ENCODE data around the gene RHOBTB3.

DNA sequence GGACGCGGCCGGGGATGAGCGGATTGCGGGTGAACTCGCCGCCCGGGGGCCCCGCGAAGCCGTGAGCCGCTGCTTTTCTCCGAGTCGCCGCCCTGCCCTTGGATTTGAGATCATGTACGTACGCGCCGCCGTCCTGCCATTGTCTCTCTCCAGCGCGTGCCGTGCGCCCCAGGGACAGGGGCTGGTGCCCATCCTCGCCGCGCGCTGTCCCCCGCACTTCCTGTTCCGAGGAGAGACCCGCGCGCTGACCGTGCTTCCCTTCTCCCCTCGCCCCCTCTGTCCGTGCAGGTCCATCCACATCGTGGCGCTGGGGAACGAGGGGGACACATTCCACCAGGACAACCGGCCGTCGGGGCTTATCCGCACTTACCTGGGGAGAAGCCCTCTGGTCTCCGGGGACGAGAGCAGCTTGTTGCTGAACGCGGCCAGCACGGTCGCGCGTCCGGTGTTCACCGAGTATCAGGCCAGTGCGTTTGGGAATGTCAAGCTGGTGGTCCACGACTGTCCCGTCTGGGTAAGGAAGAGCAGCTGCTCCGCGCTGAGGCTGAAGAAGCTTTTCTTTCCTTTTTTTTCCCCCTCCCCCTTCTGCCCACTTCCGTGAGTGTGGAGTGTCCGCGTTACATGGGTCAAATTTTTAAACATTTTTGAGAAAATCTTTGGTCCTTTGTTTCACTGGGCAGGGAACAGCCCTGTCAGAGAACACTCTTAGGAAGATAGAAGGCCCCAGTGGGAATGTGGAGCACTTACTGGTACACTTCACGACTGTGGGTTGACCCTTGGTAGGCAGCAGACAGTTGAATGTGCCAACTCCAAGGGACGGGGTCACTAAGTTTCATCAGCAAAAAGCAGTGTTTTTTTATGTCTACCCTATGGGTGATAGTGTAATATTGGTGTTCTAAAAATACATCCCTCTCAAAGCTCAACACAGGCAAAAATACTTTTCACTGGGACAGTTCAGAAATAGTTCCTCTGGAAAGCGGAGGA, 727 bp downstream of the RHOBTB3 start:
- TF ChIP-seq MAX (IDR thresholded peaks at IDR 0.05) (no peak), YY1 (IDR thresholded peaks at IDR 0.05) (no peak), JUND (IDR thresholded peaks at IDR 0.05) (no peak), FOXA2 (IDR thresholded peaks at IDR 0.05) (no peak), NR2F2 (IDR thresholded peaks at IDR 0.05) (peak; percentile 9), ZBTB33 (IDR thresholded peaks at IDR 0.05) (no peak), TAF1 (conservative IDR thresholded peaks at IDR 0.05) (no peak), GABPA (IDR thresholded peaks at IDR 0.05 in 1 of 2, conservative IDR thresholded peaks at IDR 0.05 in 1 of 2) (no peak), FOXA1 (IDR thresholded peaks at IDR 0.05) (no peak), RAD21 (IDR thresholded peaks at IDR 0.05) (peak; percentile 8)
- TF ChIP-seq, protein P1, sequence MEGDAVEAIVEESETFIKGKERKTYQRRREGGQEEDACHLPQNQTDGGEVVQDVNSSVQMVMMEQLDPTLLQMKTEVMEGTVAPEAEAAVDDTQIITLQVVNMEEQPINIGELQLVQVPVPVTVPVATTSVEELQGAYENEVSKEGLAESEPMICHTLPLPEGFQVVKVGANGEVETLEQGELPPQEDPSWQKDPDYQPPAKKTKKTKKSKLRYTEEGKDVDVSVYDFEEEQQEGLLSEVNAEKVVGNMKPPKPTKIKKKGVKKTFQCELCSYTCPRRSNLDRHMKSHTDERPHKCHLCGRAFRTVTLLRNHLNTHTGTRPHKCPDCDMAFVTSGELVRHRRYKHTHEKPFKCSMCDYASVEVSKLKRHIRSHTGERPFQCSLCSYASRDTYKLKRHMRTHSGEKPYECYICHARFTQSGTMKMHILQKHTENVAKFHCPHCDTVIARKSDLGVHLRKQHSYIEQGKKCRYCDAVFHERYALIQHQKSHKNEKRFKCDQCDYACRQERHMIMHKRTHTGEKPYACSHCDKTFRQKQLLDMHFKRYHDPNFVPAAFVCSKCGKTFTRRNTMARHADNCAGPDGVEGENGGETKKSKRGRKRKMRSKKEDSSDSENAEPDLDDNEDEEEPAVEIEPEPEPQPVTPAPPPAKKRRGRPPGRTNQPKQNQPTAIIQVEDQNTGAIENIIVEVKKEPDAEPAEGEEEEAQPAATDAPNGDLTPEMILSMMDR (IDR thresholded peaks at IDR 0.05; ENCODE audit: low read depth, low read length, missing input control) = no peak
- TF ChIP-seq, protein P2, sequence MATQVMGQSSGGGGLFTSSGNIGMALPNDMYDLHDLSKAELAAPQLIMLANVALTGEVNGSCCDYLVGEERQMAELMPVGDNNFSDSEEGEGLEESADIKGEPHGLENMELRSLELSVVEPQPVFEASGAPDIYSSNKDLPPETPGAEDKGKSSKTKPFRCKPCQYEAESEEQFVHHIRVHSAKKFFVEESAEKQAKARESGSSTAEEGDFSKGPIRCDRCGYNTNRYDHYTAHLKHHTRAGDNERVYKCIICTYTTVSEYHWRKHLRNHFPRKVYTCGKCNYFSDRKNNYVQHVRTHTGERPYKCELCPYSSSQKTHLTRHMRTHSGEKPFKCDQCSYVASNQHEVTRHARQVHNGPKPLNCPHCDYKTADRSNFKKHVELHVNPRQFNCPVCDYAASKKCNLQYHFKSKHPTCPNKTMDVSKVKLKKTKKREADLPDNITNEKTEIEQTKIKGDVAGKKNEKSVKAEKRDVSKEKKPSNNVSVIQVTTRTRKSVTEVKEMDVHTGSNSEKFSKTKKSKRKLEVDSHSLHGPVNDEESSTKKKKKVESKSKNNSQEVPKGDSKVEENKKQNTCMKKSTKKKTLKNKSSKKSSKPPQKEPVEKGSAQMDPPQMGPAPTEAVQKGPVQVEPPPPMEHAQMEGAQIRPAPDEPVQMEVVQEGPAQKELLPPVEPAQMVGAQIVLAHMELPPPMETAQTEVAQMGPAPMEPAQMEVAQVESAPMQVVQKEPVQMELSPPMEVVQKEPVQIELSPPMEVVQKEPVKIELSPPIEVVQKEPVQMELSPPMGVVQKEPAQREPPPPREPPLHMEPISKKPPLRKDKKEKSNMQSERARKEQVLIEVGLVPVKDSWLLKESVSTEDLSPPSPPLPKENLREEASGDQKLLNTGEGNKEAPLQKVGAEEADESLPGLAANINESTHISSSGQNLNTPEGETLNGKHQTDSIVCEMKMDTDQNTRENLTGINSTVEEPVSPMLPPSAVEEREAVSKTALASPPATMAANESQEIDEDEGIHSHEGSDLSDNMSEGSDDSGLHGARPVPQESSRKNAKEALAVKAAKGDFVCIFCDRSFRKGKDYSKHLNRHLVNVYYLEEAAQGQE (IDR thresholded peaks at IDR 0.05) = no peak
- TF ChIP-seq, protein P3, sequence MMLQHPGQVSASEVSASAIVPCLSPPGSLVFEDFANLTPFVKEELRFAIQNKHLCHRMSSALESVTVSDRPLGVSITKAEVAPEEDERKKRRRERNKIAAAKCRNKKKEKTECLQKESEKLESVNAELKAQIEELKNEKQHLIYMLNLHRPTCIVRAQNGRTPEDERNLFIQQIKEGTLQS (IDR thresholded peaks at IDR 0.05) = peak; percentile 57
